SK-N-SH treated with all-trans-retinoic acid at 6 μM for 48 hours (cell line): ENCODE results near the gene CNTNAP2.
A peak's percentile ranks its signal among the peaks of the same experiment; 100 is the strongest.

Source experiments
- ATAC-seq: fragments of 200-7000 bp; cut with Tn5 transposase; 3 replicates; pipeline ENCODE4 v1.9.1; 2020; ENCODE audit warnings: mild to moderate bottlenecking, moderate library complexity
- BACH2 ChIP-seq: fragments of 250-450 bp; sonication (Bioruptor Pico); IDR thresholded peaks from 2 replicates; pipeline ENCODE4 v1.9.0; 2021; ENCODE audit warnings: mild to moderate bottlenecking, borderline replicate concordance
- CREB5 ChIP-seq: fragments of 250-450 bp; sonication (Bioruptor Pico); IDR thresholded peaks from 2 replicates; pipeline ENCODE4 v1.5.1; 2020; ENCODE audit warnings: low read depth, mild to moderate bottlenecking, moderate library complexity
- CSDC2 ChIP-seq: fragments of 250-450 bp; sonication (Bioruptor Pico); IDR thresholded peaks from 2 replicates; pipeline ENCODE4 v1.5.0; 2020; ENCODE audit warnings: mild to moderate bottlenecking, moderate library complexity
- CSRNP3 ChIP-seq: fragments of 250-450 bp; sonication (Bioruptor Pico); IDR thresholded peaks from 2 replicates; pipeline ENCODE4 v1.5.1; 2021; ENCODE audit warnings: mild to moderate bottlenecking, moderate library complexity
- ESRRG ChIP-seq: fragments of 250-450 bp; sonication (Bioruptor Pico); IDR thresholded peaks from 2 replicates; pipeline ENCODE4 v1.6.1; 2021; ENCODE audit warnings: mild to moderate bottlenecking
- GLIS3 ChIP-seq: fragments of 250-450 bp; sonication (Bioruptor Pico); IDR thresholded peaks from 2 replicates; pipeline ENCODE4 v1.5.0; 2020; ENCODE audit warnings: mild to moderate bottlenecking, moderate library complexity
- ISL1 ChIP-seq: fragments of 250-450 bp; sonication (Bioruptor Pico); IDR thresholded peaks from 2 replicates; pipeline ENCODE4 v2.1.2; 2022; ENCODE audit warnings: mild to moderate bottlenecking, moderate library complexity
- OSR1 ChIP-seq: fragments of 250-450 bp; sonication (Bioruptor Pico); IDR thresholded peaks from 2 replicates; pipeline ENCODE4 v1.8.0; 2022; ENCODE audit warnings: moderate library complexity, mild to moderate bottlenecking, inconsistent platforms
- PATZ1 ChIP-seq: fragments of 250-450 bp; sonication (Bioruptor Pico); IDR thresholded peaks from 2 replicates; pipeline ENCODE4 v1.8.0; 2020; ENCODE audit warnings: mild to moderate bottlenecking, moderate library complexity, borderline replicate concordance
- POU6F1 ChIP-seq: fragments of 250-450 bp; sonication (Bioruptor Pico); IDR thresholded peaks from 2 replicates; pipeline ENCODE4 v1.8.0; 2021; ENCODE audit warnings: low read depth, mild to moderate bottlenecking, moderate library complexity, borderline replicate concordance
- PPARA ChIP-seq: fragments of 250-450 bp; sonication (Bioruptor Pico); IDR thresholded peaks from 2 replicates; pipeline ENCODE4 v1.5.0; 2020; ENCODE audit warnings: mild to moderate bottlenecking, borderline replicate concordance
- SNAI2 ChIP-seq: fragments of 250-450 bp; sonication (Bioruptor Pico); IDR thresholded peaks from 2 replicates; pipeline ENCODE4 v1.5.0; 2020; ENCODE audit warnings: mild to moderate bottlenecking, moderate library complexity
- TCF4 ChIP-seq: fragments of 250-450 bp; sonication (Bioruptor Pico); IDR thresholded peaks from 2 replicates; pipeline ENCODE4 v1.8.0; 2021; ENCODE audit warnings: mild to moderate bottlenecking, moderate library complexity, borderline replicate concordance
- TOX ChIP-seq: fragments of 250-450 bp; sonication (Bioruptor Pico); IDR thresholded peaks from 2 replicates; pipeline ENCODE4 v1.8.0; 2021; ENCODE audit warnings: mild to moderate bottlenecking, moderate library complexity, borderline replicate concordance
- TSHZ2 ChIP-seq: fragments of 250-450 bp; sonication (Bioruptor Pico); IDR thresholded peaks from 2 replicates; pipeline ENCODE4 v1.5.0; 2020; ENCODE audit warnings: mild to moderate bottlenecking, moderate library complexity
- ZNF565 ChIP-seq: fragments of 450-650 bp; formaldehyde crosslinking; conservative IDR thresholded peaks from 2 replicates; pipeline ENCODE4 v1.5.0; 2020; ENCODE audit warnings: low read depth, mild to moderate bottlenecking, moderate library complexity
- ZNF70 ChIP-seq: fragments of 450-650 bp; formaldehyde crosslinking; IDR thresholded peaks from 2 replicates; pipeline ENCODE4 v1.5.0; 2020; ENCODE audit warnings: mild to moderate bottlenecking, moderate library complexity
- ZNF8 ChIP-seq: fragments of 450-650 bp; formaldehyde crosslinking; IDR thresholded peaks from 2 replicates; pipeline ENCODE4 v1.5.0; 2020; ENCODE audit warnings: mild to moderate bottlenecking, moderate library complexity

Gene CNTNAP2

GRCh38 chr7:148274118-148274517, 2157.5 kb downstream of the CNTNAP2 start:
- no peak for TF ChIP-seq ISL1 (CRISPR knock-in tag)
- no peak for TF ChIP-seq OSR1
- TF ChIP-seq TOX (CRISPR knock-in tag): no peak
- TF ChIP-seq TSHZ2 (CRISPR knock-in tag): no peak
- no peak for TF ChIP-seq PPARA (CRISPR knock-in tag)
- TF ChIP-seq TCF4: no peak
- TF ChIP-seq ZNF565 (CRISPR knock-in tag): no peak
- no peak for TF ChIP-seq POU6F1 (CRISPR knock-in tag)
- no peak for TF ChIP-seq ESRRG (CRISPR knock-in tag)
- no peak for TF ChIP-seq GLIS3
- TF ChIP-seq ZNF8: no peak
- no peak for TF ChIP-seq ZNF70 (CRISPR knock-in tag)
- no peak for TF ChIP-seq BACH2 (CRISPR knock-in tag)
- no peak for TF ChIP-seq CSDC2 (CRISPR knock-in tag)
- TF ChIP-seq SNAI2 (CRISPR knock-in tag): no peak
- no peak for ATAC-seq

GRCh38 chr7:148275359-148275890, 2158.8 kb downstream of the CNTNAP2 start:
- no peak for TF ChIP-seq ZNF70 (CRISPR knock-in tag)
- TF ChIP-seq PATZ1 (CRISPR knock-in tag): no peak
- no peak for TF ChIP-seq BACH2 (CRISPR knock-in tag)
- no peak for TF ChIP-seq CSRNP3
- TF ChIP-seq TOX (CRISPR knock-in tag): no peak
- TF ChIP-seq TSHZ2 (CRISPR knock-in tag): no peak
- no peak for ATAC-seq

GRCh38 chr7:148276314-148277041, 2159.9 kb downstream of the CNTNAP2 start:
- TF ChIP-seq ISL1 (CRISPR knock-in tag) (no peak), CREB5 (no peak), TOX (CRISPR knock-in tag) (no peak), GLIS3 (no peak)
- TF ChIP-seq, all 23 proteins: peak for 0
- peak; percentile 69 for ATAC-seq
